ENCODE data around the gene TMEM256.

DNA sequence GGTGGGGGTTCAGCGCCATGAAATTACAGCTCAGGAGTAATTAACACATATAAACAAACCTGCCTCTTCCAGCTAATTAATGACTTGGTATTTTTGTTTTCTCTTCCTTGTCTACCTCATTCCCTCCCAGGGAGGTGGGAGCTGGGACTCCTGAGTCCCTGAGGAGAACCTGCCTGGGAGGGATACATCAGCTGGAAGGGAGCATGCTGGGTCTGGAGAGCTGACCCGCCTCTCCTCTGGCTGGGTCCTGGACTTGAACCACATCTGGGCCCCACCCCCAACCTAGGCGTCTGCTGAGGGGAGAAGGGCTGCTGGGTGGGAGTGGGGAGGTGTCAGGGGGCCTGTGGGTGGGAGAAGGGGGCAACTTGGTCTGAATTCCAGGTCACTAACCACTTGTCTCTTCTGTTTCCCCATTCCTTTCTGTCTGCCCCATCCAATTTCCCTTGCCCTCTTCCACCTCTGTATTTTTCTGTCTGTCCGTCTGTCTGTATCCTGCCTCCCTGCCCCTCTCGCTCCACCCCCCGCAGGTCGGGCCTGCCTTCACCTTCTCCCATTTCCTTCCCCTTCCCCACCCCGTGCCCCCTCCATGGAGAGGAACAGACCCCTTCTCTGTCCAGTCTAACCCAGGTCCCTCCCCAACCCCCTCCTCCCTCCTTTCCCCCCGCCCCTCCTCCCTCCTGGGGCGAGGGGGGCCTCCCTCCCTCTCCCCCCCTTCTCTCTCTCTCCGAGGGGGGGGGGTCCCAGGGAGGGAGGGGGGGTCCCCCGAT is 3.8 kb upstream of the TMEM256 start, which contains the start of gene NLGN2:
- no peak for TF ChIP-seq HMGXB4 (CRISPR knock-in tag; IDR thresholded peaks at IDR 0.05; ENCODE audit: borderline replicate concordance)
- TF ChIP-seq POLR2A (IDR thresholded peaks at IDR 0.05; ENCODE audit: low read length), result no peak
- no peak for TF ChIP-seq USF2 (IDR thresholded peaks at IDR 0.05)
- no peak for TF ChIP-seq MYC (IDR thresholded peaks at IDR 0.05; ENCODE audit: borderline replicate concordance, low read length)
- no peak for TF ChIP-seq CTCF (IDR thresholded peaks at IDR 0.05)
- TF ChIP-seq EP300 (IDR thresholded peaks at IDR 0.05), result no peak
- no peak for TF ChIP-seq RAD21 (conservative IDR thresholded peaks at IDR 0.05 in 1 of 2, IDR thresholded peaks at IDR 0.05 in 1 of 2)
- no peak for TF ChIP-seq EHMT2 (IDR thresholded peaks at IDR 0.05; ENCODE audit: low read depth)
- TF ChIP-seq RCOR1 (IDR thresholded peaks at IDR 0.05; ENCODE audit: low read depth, low read length), result no peak
